K562 (cell line): ENCODE results near the gene PNPO. TPM values are rescaled to one million over a fixed set of nuclear protein-coding genes. Genes with fewer than 3 reads are reported as not detected.
A peak's percentile ranks its signal among the peaks of the same experiment; 100 is the strongest.

Experiments
- FOXK2 ChIP-seq, 2 experiments: fragments of 450-650 bp; IDR thresholded peaks in 1 of 2; conservative IDR thresholded peaks in 1 of 2; 2 replicates each; pipeline ENCODE4 v1.6.1; 2016; ENCODE audit warnings: low read depth in 2 of 2, mild to moderate bottlenecking in 1 of 2
- GTF2E2 ChIP-seq: fragments of 200-800 bp; sonication (Bioruptor generic); IDR thresholded peaks from 2 replicates; pipeline ENCODE4 v1.6.1; 2016; ENCODE audit warnings: missing genetic modification characterization, missing compliant biosample characterization
- HBP1 ChIP-seq: fragments of 450-650 bp; formaldehyde crosslinking; IDR thresholded peaks from 2 replicates; pipeline ENCODE4 v1.4.0; 2022; ENCODE audit warnings: missing genetic modification characterization
- HNRNPH1 ChIP-seq: fragments of 200-400 bp; formaldehyde crosslinking; optimal IDR thresholded peaks from 2 replicates; pipeline ENCODE3; 2017; ENCODE audit warnings: low read depth, mild to moderate bottlenecking, low read length, moderate library complexity
- HSF4 ChIP-seq: fragments of 250-450 bp; sonication (Bioruptor Pico); IDR thresholded peaks from 2 replicates; pipeline ENCODE4 v2.1.2; 2022; ENCODE audit warnings: mild to moderate bottlenecking, moderate library complexity, borderline replicate concordance
- KHSRP ChIP-seq: fragments of 450-650 bp; IDR thresholded peaks from 2 replicates; pipeline ENCODE4 v1.6.1; 2017
- MCM5 ChIP-seq: fragments of 450-650 bp; IDR thresholded peaks from 2 replicates; pipeline ENCODE4 v1.6.1; 2016; ENCODE audit warnings: low read depth
- NCOA2 ChIP-seq, 2 experiments: fragments of 450-650 bp; IDR thresholded peaks; 2 replicates each; pipeline ENCODE4 v1.6.1; 2018; ENCODE audit warnings: mild to moderate bottlenecking in 2 of 2, moderate library complexity in 1 of 2; ENCODE audit not compliant: partially characterized antibody in 2 of 2
- NFE2L1 ChIP-seq: fragments of 450-650 bp; IDR thresholded peaks from 2 replicates; pipeline ENCODE4 v1.6.1; 2016; ENCODE audit warnings: missing genetic modification characterization, low read depth, mild to moderate bottlenecking, missing compliant biosample characterization, moderate library complexity, borderline replicate concordance
- POLR2B ChIP-seq: fragments of 450-650 bp; IDR thresholded peaks from 2 replicates; pipeline ENCODE4 v1.6.1; 2018; ENCODE audit warnings: low read depth; ENCODE audit not compliant: partially characterized antibody
- SAFB2 ChIP-seq: fragments of 200-400 bp; formaldehyde crosslinking; IDR thresholded peaks from 2 replicates; pipeline ENCODE4 v1.6.1; 2018; ENCODE audit warnings: borderline replicate concordance, low read length, low read depth, moderate library complexity; ENCODE audit not compliant: severe bottlenecking
- SRSF9 ChIP-seq: fragments of 200-400 bp; formaldehyde crosslinking; IDR thresholded peaks from 2 replicates; pipeline ENCODE4 v1.6.1; 2017; ENCODE audit warnings: low read depth, low read length, borderline replicate concordance
- ZBTB33 ChIP-seq: sonication (generic); formaldehyde crosslinking; IDR thresholded peaks from 2 replicates; pipeline ENCODE4 v1.8.1; 2023; ENCODE audit warnings: mild to moderate bottlenecking, missing genetic modification reagents
- ZFP36 ChIP-seq: fragments of 150-350 bp; IDR thresholded peaks from 2 replicates; pipeline ENCODE4 v1.6.1; 2018; ENCODE audit warnings: low read length, low read depth; ENCODE audit not compliant: partially characterized antibody
- ZNF140 ChIP-seq: fragments of 250-450 bp; sonication (Bioruptor Pico); IDR thresholded peaks from 2 replicates; pipeline ENCODE4 v1.8.0; 2021; ENCODE audit warnings: moderate library complexity, mild to moderate bottlenecking, inconsistent platforms
- ZNF282 ChIP-seq: sonication (generic); formaldehyde crosslinking; IDR thresholded peaks from 2 replicates; pipeline ENCODE4 v1.8.1; 2023; ENCODE audit warnings: missing genetic modification reagents
- ZNF324 ChIP-seq: fragments of 250-450 bp; sonication (Bioruptor Pico); IDR thresholded peaks from 2 replicates; pipeline ENCODE4 v1.4.0; 2020; ENCODE audit warnings: mild to moderate bottlenecking
- ZNF398 ChIP-seq: fragments of 250-450 bp; sonication (Bioruptor Pico); IDR thresholded peaks from 2 replicates; pipeline ENCODE4 v1.8.0; 2021; ENCODE audit warnings: moderate library complexity, mild to moderate bottlenecking, inconsistent platforms
- ZNF449 ChIP-seq: fragments of 250-450 bp; sonication (Bioruptor Pico); IDR thresholded peaks from 2 replicates; pipeline ENCODE4 v1.8.0; 2022; ENCODE audit warnings: moderate library complexity, mild to moderate bottlenecking, inconsistent platforms
- ZNF785 ChIP-seq: fragments of 250-450 bp; sonication (Bioruptor Pico); IDR thresholded peaks from 2 replicates; pipeline ENCODE4 v1.4.0; 2020; ENCODE audit warnings: mild to moderate bottlenecking
- ZSCAN32 ChIP-seq: fragments of 450-650 bp; formaldehyde crosslinking; IDR thresholded peaks from 2 replicates; pipeline ENCODE4 v1.4.0; 2020; ENCODE audit warnings: mild to moderate bottlenecking, moderate library complexity
- polyA plus RNA-seq, 8 experiments: library from polyadenylated mRNA; depleted of rRNA in 4 of 8; stranded (reverse) in 5 of 8; unstranded in 3 of 8; fragments of >200 nt; fragmentation: Nextera tagmentation in 2 of 8; fragmentation: Illumina TruSeq in 1 of 8; extraction: Ambion mirVana in 2 of 8; extraction: Trizol in 1 of 8; gene quantifications; 2 replicates each; pipeline versions ENCODE4 v1.2.1 to v1.2.3, GENCODE V29; 2011 to 2014; ENCODE audit warnings: inconsistent platforms in 1 of 8, missing spikeins in 1 of 8
- total RNA-seq, 7 experiments: library from RNA; depleted of rRNA in 6 of 7; stranded (reverse); fragments of >200 nt in 6 of 7; fragmentation: Illumina TruSeq in 2 of 7; extraction: Trizol in 2 of 7; gene quantifications; 2 replicates each; pipeline versions ENCODE4 v1.2.1 to v1.2.3, GENCODE V29; 2011 to 2021; ENCODE audit warnings: low replicate concordance in 1 of 7

Gene PNPO
- total and polyA plus RNA-seq, 9 of the 15 experiments (the other 6 are each of a cell fraction or from before 2014, with no cell fraction given), result 16.6 to 39.0 (median 27.4) TPM

GRCh38 chr17:47970725-47971499 is 29.5 kb downstream of the PNPO start, which contains the start of gene CDK5RAP3 (continued):
- TF ChIP-seq POLR2B, result peak; percentile 87
- TF ChIP-seq ZNF140 (CRISPR knock-in tag), result no peak
- no peak for TF ChIP-seq SAFB2
- peak; percentile 55; the same call in 1 of the 2 replicates for TF ChIP-seq HSF4 (CRISPR knock-in tag)
- TF ChIP-seq MCM5, result no peak
- TF ChIP-seq ZNF324, result no peak; the same call in 1 of the 2 replicates
- TF ChIP-seq HNRNPH1, result no peak
- no peak for TF ChIP-seq NFE2L1
- TF ChIP-seq GTF2E2 (tag), result peak; percentile 50; the same call in 1 of the 2 replicates
- no peak for TF ChIP-seq ZSCAN32 (CRISPR knock-in tag)
- TF ChIP-seq ZNF449 (CRISPR knock-in tag), result no peak
- peak; percentile 82; the same call in 1 of the 2 replicates for TF ChIP-seq ZBTB33 (CRISPR knock-in tag)
- TF ChIP-seq KHSRP, result no peak
- peak; percentile 50; the same call in 1 of the 2 replicates for TF ChIP-seq HBP1 (CRISPR knock-in tag)
- no peak for TF ChIP-seq NCOA2 (IDR thresholded peaks at IDR 0.05; ENCODE audit: partially characterized antibody in 2 of 2)
- TF ChIP-seq SRSF9, result no peak
- TF ChIP-seq ZNF398 (CRISPR knock-in tag), result no peak
- TF ChIP-seq FOXK2 (conservative IDR thresholded peaks at IDR 0.05 in 1 of 2, IDR thresholded peaks at IDR 0.05 in 1 of 2; ENCODE audit: low read depth in 2 of 2), result peak; percentile 49 to 58; a peak in 2 of 4 replicates
- TF ChIP-seq ZFP36, result no peak
- no peak for TF ChIP-seq ZNF282 (CRISPR knock-in tag)
- no peak for TF ChIP-seq ZNF785 (CRISPR knock-in tag)
